ENCODE data around the gene KCNQ2. TPM values are rescaled to one million over a fixed set of nuclear protein-coding genes. Genes with fewer than 3 reads are reported as not detected.

KCNQ2 gene
- total and polyA plus RNA-seq, 4 donors, result not detected

- H3K27ac ChIP-seq (ENCODE audit: low read depth in 1 of 2, low read length in 2 of 2), result no peak overlapping the region
- no peaks in the 10 kb centered on the region for H3K36me3 ChIP-seq (ENCODE audit: control insufficient read depth in 1 of 2, insufficient read depth in 2 of 2, low read length in 1 of 2)
- intact Hi-C loops (cut with DNase I), result no loop called here
- no peaks in the 10 kb centered on the region for H3K9me3 ChIP-seq (ENCODE audit: control insufficient read depth, low read length)
- no peak overlapping the region for H3K4me3 ChIP-seq (ENCODE audit: low read length in 2 of 2)
- DNase-seq, result no peak
- H3K4me1 ChIP-seq (ENCODE audit: control insufficient read depth in 1 of 2, insufficient read depth in 2 of 2, low read length in 2 of 2), result no peaks in the 10 kb centered on the region
- WGBS, 2 donors, result 58 to 60% methylated on average over 10 of the region's 10 CpGs
- ATAC-seq (ENCODE audit: low FRiP score), result no peak
- H3K27me3 ChIP-seq (ENCODE audit: control insufficient read depth in 1 of 2, insufficient read depth in 2 of 2, low read length in 1 of 2), result no peaks in the 10 kb centered on the region
Measured at GRCh38 chr20:63470410-63470809, 2.0 kb downstream of the KCNQ2 start.

- no peak for ATAC-seq (ENCODE audit: low FRiP score)
- H3K4me3 ChIP-seq (ENCODE audit: low read length in 2 of 2), result no peak overlapping the region
- H3K27ac ChIP-seq (ENCODE audit: low read depth in 1 of 2, low read length in 2 of 2), result no peak overlapping the region
- no peaks in the 10 kb centered on the region for H3K27me3 ChIP-seq (ENCODE audit: control insufficient read depth in 1 of 2, insufficient read depth in 2 of 2, low read length in 1 of 2)
- no peaks in the 10 kb centered on the region for H3K9me3 ChIP-seq (ENCODE audit: control insufficient read depth, low read length)
- 61 to 63% methylated on average over 13 of the region's 13 CpGs for WGBS, 2 donors
- no peaks in the 10 kb centered on the region for H3K36me3 ChIP-seq (ENCODE audit: control insufficient read depth in 1 of 2, insufficient read depth in 2 of 2, low read length in 1 of 2)
- DNase-seq, result no peak
- H3K4me1 ChIP-seq (ENCODE audit: control insufficient read depth in 1 of 2, insufficient read depth in 2 of 2, low read length in 2 of 2), result no peaks in the 10 kb centered on the region
- intact Hi-C loops (cut with DNase I), result no loop called here
Measured at GRCh38 chr20:63469713-63470101, 2.7 kb downstream of the KCNQ2 start.

GRCh38 chr20:63469019-63469712 lies 3.3 kb downstream of the KCNQ2 start:
- 60 to 61% methylated on average over 21 to 22 of the region's 22 CpGs for WGBS, 2 donors
- Histone ChIP-seq H3K36me3 (ENCODE audit: control insufficient read depth in 1 of 2, insufficient read depth in 2 of 2, low read length in 1 of 2) (no peaks in the 10 kb centered on the region), H3K27me3 (ENCODE audit: control insufficient read depth in 1 of 2, insufficient read depth in 2 of 2, low read length in 1 of 2) (no peaks in the 10 kb centered on the region), H3K27ac (ENCODE audit: low read depth in 1 of 2, low read length in 2 of 2) (no peak overlapping the region), H3K4me3 (ENCODE audit: low read length in 2 of 2) (no peak overlapping the region), H3K4me1 (ENCODE audit: control insufficient read depth in 1 of 2, insufficient read depth in 2 of 2, low read length in 2 of 2) (no peaks in the 10 kb centered on the region), H3K9me3 (ENCODE audit: control insufficient read depth, low read length) (no peaks in the 10 kb centered on the region)
- DNase-seq (no peak), ATAC-seq (ENCODE audit: low FRiP score) (no peak)
- intact Hi-C loops (cut with DNase I), result no loop called here

DNA sequence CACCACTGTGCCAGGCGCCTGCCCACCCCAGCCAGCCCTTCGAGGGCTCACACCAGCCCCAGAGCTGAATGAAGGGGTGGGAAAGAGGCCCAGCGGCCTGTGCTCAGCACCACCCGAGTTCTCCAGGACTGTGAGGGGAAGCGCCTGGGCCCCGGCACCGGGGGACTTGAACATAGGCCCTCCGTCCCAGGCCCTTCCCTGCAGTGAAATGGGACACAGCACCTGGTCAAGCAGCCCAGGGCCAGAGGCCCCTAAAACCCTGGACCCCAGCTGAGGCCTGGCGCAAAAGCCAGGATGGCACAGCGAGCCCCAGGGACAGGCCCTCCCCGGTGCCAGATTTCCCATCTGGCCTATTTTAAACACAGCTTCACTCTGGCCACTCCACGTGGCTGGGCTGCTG lies 4.0 kb downstream of the KCNQ2 start:
- Histone ChIP-seq H3K4me3 (ENCODE audit: low read length in 2 of 2) (no peak overlapping the region), H3K36me3 (ENCODE audit: control insufficient read depth in 1 of 2, insufficient read depth in 2 of 2, low read length in 1 of 2) (no peaks in the 10 kb centered on the region), H3K27ac (ENCODE audit: low read depth in 1 of 2, low read length in 2 of 2) (no peak overlapping the region), H3K9me3 (ENCODE audit: control insufficient read depth, low read length) (no peaks in the 10 kb centered on the region), H3K4me1 (ENCODE audit: control insufficient read depth in 1 of 2, insufficient read depth in 2 of 2, low read length in 2 of 2) (no peaks in the 10 kb centered on the region), H3K27me3 (ENCODE audit: control insufficient read depth in 1 of 2, insufficient read depth in 2 of 2, low read length in 1 of 2) (no peaks in the 10 kb centered on the region)
- DNase-seq, result no peak
- intact Hi-C loops (cut with DNase I), result no loop called here
- 75 to 76% methylated on average over 11 to 12 of the region's 12 CpGs for WGBS, 2 donors
- no peak for ATAC-seq (ENCODE audit: low FRiP score)

- no peak overlapping the region for H3K27ac ChIP-seq (ENCODE audit: low read depth in 1 of 2, low read length in 2 of 2)
- intact Hi-C loops (cut with DNase I), result no loop called here
- no peaks in the 10 kb centered on the region for H3K27me3 ChIP-seq (ENCODE audit: control insufficient read depth in 1 of 2, insufficient read depth in 2 of 2, low read length in 1 of 2)
- DNase-seq, result no peak
- no peaks in the 10 kb centered on the region for H3K9me3 ChIP-seq (ENCODE audit: control insufficient read depth, low read length)
- no peaks in the 10 kb centered on the region for H3K4me1 ChIP-seq (ENCODE audit: control insufficient read depth in 1 of 2, insufficient read depth in 2 of 2, low read length in 2 of 2)
- 65% methylated on average over 19 of the region's 19 CpGs for WGBS, 2 donors
- ATAC-seq (ENCODE audit: low FRiP score), result no peak
- no peak overlapping the region for H3K4me3 ChIP-seq (ENCODE audit: low read length in 2 of 2)
- H3K36me3 ChIP-seq (ENCODE audit: control insufficient read depth in 1 of 2, insufficient read depth in 2 of 2, low read length in 1 of 2), result no peaks in the 10 kb centered on the region
Measured at GRCh38 chr20:63467294-63468083, 5.0 kb downstream of the KCNQ2 start.

DNA sequence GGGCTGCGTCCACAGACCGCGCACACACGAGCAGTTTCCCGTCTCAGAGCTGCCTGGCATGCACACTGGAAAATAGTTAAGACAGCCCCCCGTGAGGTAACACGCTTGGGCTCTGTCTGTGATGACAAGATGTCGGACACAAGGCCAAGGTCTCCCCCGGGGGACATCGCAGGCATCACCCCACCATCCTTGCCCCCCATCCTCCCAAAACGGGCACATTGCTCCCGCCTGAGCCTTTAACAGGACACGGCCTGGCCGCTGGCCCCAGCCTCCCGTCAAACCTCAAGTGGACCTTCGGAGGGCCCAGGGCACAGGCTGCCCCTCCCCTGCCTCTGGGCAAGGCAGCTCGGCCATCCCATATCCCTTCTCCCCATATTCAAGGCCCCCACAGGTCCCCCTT lies 5.6 kb downstream of the KCNQ2 start:
- Histone ChIP-seq H3K4me3 (ENCODE audit: low read length in 2 of 2) (no peak overlapping the region), H3K27me3 (ENCODE audit: control insufficient read depth in 1 of 2, insufficient read depth in 2 of 2, low read length in 1 of 2) (no peaks in the 10 kb centered on the region), H3K27ac (ENCODE audit: low read depth in 1 of 2, low read length in 2 of 2) (no peak overlapping the region), H3K4me1 (ENCODE audit: control insufficient read depth in 1 of 2, insufficient read depth in 2 of 2, low read length in 2 of 2) (no peaks in the 10 kb centered on the region), H3K36me3 (ENCODE audit: control insufficient read depth in 1 of 2, insufficient read depth in 2 of 2, low read length in 1 of 2) (no peaks in the 10 kb centered on the region), H3K9me3 (ENCODE audit: control insufficient read depth, low read length) (no peaks in the 10 kb centered on the region)
- ATAC-seq (ENCODE audit: low FRiP score) (no peak), DNase-seq (no peak)
- intact Hi-C loops (cut with DNase I), result no loop called here
- WGBS, 2 donors, result 67 to 75% methylated on average over 17 of the region's 17 CpGs

DNA sequence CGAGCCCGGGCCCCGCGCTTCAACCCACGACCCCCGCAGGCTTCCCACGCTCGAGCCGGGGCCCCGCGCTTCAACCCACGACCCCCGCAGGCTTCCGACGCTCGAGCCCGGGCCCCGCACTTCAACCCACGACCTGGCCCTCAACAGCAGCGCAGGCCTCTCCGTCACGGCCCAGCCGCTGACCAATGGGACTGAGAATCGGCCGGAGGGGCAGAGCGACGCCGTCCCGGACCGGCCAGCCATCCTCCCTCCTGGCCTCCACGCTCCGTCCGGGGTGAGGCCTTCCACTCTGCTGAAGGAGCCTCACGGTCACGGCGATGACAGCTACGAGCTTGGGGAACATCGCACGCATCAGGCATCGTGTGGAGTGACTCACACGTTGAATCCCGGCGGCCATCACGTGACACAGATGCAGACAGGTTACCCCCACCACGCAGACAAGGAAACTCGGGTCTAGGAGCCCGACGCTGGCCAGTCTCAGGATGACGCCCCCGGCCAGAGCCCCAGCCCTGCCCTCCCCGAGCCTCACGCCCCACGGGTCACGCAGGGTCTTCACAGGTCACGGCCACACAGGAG lies 6.1 kb downstream of the KCNQ2 start:
- 71 to 78% methylated on average over 55 of the region's 55 CpGs for WGBS, 2 donors
- Histone ChIP-seq H3K27me3 (ENCODE audit: control insufficient read depth in 1 of 2, insufficient read depth in 2 of 2, low read length in 1 of 2) (no peaks in the 10 kb centered on the region), H3K4me3 (ENCODE audit: low read length in 2 of 2) (no peak overlapping the region), H3K36me3 (ENCODE audit: control insufficient read depth in 1 of 2, insufficient read depth in 2 of 2, low read length in 1 of 2) (no peaks in the 10 kb centered on the region), H3K27ac (ENCODE audit: low read depth in 1 of 2, low read length in 2 of 2) (no peak overlapping the region), H3K4me1 (ENCODE audit: control insufficient read depth in 1 of 2, insufficient read depth in 2 of 2, low read length in 2 of 2) (no peaks in the 10 kb centered on the region), H3K9me3 (ENCODE audit: control insufficient read depth, low read length) (no peaks in the 10 kb centered on the region)
- intact Hi-C loops (cut with DNase I), result no loop called here
- DNase-seq (no peak), ATAC-seq (ENCODE audit: low FRiP score) (no peak)

DNA sequence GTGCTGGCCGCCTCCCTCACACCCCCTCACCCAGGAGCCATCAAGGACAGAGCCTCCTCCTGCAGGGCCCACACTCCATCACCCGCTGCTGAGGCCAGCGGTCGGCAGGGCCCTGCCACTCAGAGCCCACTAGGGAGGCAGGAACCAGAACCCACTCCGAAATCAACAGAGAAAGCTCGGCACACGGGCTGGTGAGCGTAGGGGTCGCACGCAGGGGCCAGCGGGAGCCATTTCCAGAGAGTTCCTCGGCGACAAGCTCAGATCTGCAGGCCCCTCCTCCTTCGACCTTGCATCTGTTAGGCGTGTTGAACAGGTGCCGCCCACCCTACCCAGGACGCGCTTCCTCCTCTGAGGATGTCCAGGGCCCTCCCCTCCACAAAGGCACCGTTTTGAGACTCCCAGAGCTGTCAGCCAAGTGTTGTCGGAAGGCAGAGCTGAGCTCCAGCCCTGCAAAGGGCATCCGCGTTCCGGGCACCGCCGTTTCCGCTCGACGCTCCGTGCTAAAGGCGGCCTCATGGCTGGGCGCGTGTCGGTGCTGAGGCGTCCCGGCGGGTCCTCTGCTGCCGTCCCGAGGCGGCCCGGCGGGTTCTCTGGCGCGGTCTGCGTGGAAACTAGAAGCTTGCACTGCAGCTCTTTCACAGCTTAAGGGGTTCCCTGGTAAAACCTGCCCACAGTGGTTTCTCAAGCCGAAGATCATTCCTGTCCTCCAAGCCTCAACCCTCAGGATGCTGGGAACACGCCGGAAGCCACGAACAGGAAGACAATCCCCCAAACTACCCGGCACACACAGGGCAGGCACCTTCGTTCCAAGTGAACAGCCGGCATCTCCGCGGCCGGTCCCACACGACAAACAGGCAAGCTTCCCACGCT lies 6.8 kb downstream of the KCNQ2 start:
- WGBS, 2 donors, result 73 to 78% methylated on average over 51 to 56 of the region's 56 CpGs
- Histone ChIP-seq H3K27ac (ENCODE audit: low read depth in 1 of 2, low read length in 2 of 2) (no peak overlapping the region), H3K36me3 (ENCODE audit: control insufficient read depth in 1 of 2, insufficient read depth in 2 of 2, low read length in 1 of 2) (no peaks in the 10 kb centered on the region), H3K9me3 (ENCODE audit: control insufficient read depth, low read length) (no peaks in the 10 kb centered on the region), H3K4me3 (ENCODE audit: low read length in 2 of 2) (no peak overlapping the region), H3K4me1 (ENCODE audit: control insufficient read depth in 1 of 2, insufficient read depth in 2 of 2, low read length in 2 of 2) (no peaks in the 10 kb centered on the region), H3K27me3 (ENCODE audit: control insufficient read depth in 1 of 2, insufficient read depth in 2 of 2, low read length in 1 of 2) (no peaks in the 10 kb centered on the region)
- intact Hi-C loops (cut with DNase I), result no loop called here
- no peak for DNase-seq
- no peak for ATAC-seq (ENCODE audit: low FRiP score)
